RPMI7951 (cell line): ENCODE measurements around the gene ZNRF3. TPM values are rescaled to one million over a fixed set of nuclear protein-coding genes. Genes with fewer than 3 reads are reported as not detected.
"Not testable (repeated sequence)": the region's sequence is repeated elsewhere in the genome, so short reads cannot be mapped to it uniquely, and the experiment has no call there.

Source experiments
- DNase-seq: peaks from one replicate; pipeline ENCODE4 v3.0.0-alpha.2; 2012; ENCODE audit warnings: low read depth
- total RNA-seq: library from RNA; depleted of rRNA; stranded (reverse); fragments of >200 nt; shearing (Covaris generic); gene quantifications from 2 replicates; pipeline ENCODE4 v1.2.3, GENCODE V29; 2014

Gene ZNRF3
- total RNA-seq, 1 experiment from 2014 or later, result 2.3 TPM

- no peak for DNase-seq
Measured at GRCh38 chr22:28884747-28885350, 1.5 kb downstream of the ZNRF3 start.

GRCh38 chr22:28885939-28886338 lies 2.6 kb downstream of the ZNRF3 start:
- DNase-seq, result no peak

- not testable (repeated sequence) for DNase-seq
Measured at GRCh38 chr22:28886679-28887078, 3.3 kb downstream of the ZNRF3 start.

- DNase-seq, result no peak
Measured at GRCh38 chr22:28887725-28888459, 4.5 kb downstream of the ZNRF3 start.

- DNase-seq, result no peak
Measured at GRCh38 chr22:28889478-28890024, 6.2 kb downstream of the ZNRF3 start.

GRCh38 chr22:28891156-28891733 lies 7.9 kb downstream of the ZNRF3 start:
- no peak for DNase-seq

GRCh38 chr22:28892175-28892731 lies 8.9 kb downstream of the ZNRF3 start:
- no peak for DNase-seq

- no peak for DNase-seq
Measured at GRCh38 chr22:28893810-28894209, 10.4 kb downstream of the ZNRF3 start.

- DNase-seq, result no peak
Measured at GRCh38 chr22:28894334-28894733, 11.0 kb downstream of the ZNRF3 start.

GRCh38 chr22:28894807-28895206 lies 11.4 kb downstream of the ZNRF3 start:
- DNase-seq, result no peak

GRCh38 chr22:28896611-28897010 lies 13.2 kb downstream of the ZNRF3 start:
- no peak for DNase-seq

- DNase-seq, result no peak
Measured at GRCh38 chr22:28898233-28898629, 14.9 kb downstream of the ZNRF3 start.

GRCh38 chr22:28899199-28899853 lies 16.0 kb downstream of the ZNRF3 start:
- DNase-seq, result peak; percentile 72

GRCh38 chr22:28900379-28900925 lies 17.1 kb downstream of the ZNRF3 start:
- no peak for DNase-seq

GRCh38 chr22:28902490-28902889 lies 19.1 kb downstream of the ZNRF3 start:
- DNase-seq, result no peak

- DNase-seq, result no peak
Measured at GRCh38 chr22:28903080-28903479, 19.7 kb downstream of the ZNRF3 start.

GRCh38 chr22:28903729-28904128 lies 20.4 kb downstream of the ZNRF3 start:
- DNase-seq, result no peak

- DNase-seq, result no peak
Measured at GRCh38 chr22:28904211-28904896, 21.0 kb downstream of the ZNRF3 start.

GRCh38 chr22:28905256-28905832 lies 22.0 kb downstream of the ZNRF3 start:
- no peak for DNase-seq

GRCh38 chr22:28906312-28906711 lies 22.9 kb downstream of the ZNRF3 start:
- DNase-seq, result no peak
